Right lobe of liver (tissue), 6 donors: ENCODE results near the gene NCOA1. TPM values are rescaled to one million over a fixed set of nuclear protein-coding genes. Genes with fewer than 3 reads are reported as not detected.

Experiments
- ATAC-seq, 4 donors: fragments of 200-7000 bp; cut with Tn5 transposase; one replicate each; pipeline ENCODE4 v1.9.1; 2020; ENCODE audit warnings: mild to moderate bottlenecking in 4 of 4, moderate library complexity in 4 of 4
- DNase-seq, 3 donors: peaks; one replicate each; pipeline ENCODE4 v3.0.0-alpha.2; 2020
- H3K27ac ChIP-seq, 3 donors: fragments of 200-600 bp; one replicate each; pipeline ENCODE4 v1.8.0; 2022
- H3K27me3 ChIP-seq, 2 donors: fragments of 200-600 bp; one replicate each; pipeline ENCODE4 v1.8.0; 2022
- H3K36me3 ChIP-seq, 4 donors: fragments of 200-600 bp; sonication (generic) in 1 of 4; one replicate each; pipeline versions ENCODE4 v1.5.1 to v1.8.0; 2017 to 2022; ENCODE audit warnings: control low read depth in 1 of 4
- H3K4me1 ChIP-seq, 4 donors: fragments of 200-600 bp; sonication (generic) in 1 of 4; one replicate each; pipeline versions ENCODE4 v1.5.1 to v1.8.0; 2017 to 2022; ENCODE audit warnings: control low read depth in 1 of 4
- H3K4me3 ChIP-seq, 3 donors: fragments of 200-600 bp; one replicate each; pipeline ENCODE4 v1.8.0; 2022
- H3K9me3 ChIP-seq, 4 donors: fragments of 200-600 bp; sonication (generic) in 1 of 4; one replicate each; pipeline versions ENCODE4 v1.5.1 to v1.8.0; 2017 to 2022; ENCODE audit warnings: control low read depth in 1 of 4
- CTCF ChIP-seq, 4 donors: fragments of 200-600 bp in 3 of 4; fragments of 450-650 bp in 1 of 4; IDR thresholded peaks; one replicate each; pipeline versions ENCODE4 v1.5.1 to v1.8.0; 2016 to 2022; ENCODE audit warnings: antibody characterized with exemption in 4 of 4, mild to moderate bottlenecking in 2 of 4
- POLR2A ChIP-seq: fragments of 450-650 bp; IDR thresholded peaks from one replicate; pipeline ENCODE4 v1.6.1; 2017; ENCODE audit warnings: antibody characterized with exemption, mild to moderate bottlenecking
- WGBS: methylation state at CpG from one replicate; pipeline ENCODE4 v1.1.6; 2018; ENCODE audit warnings: low coverage, low lambda C conversion rate; ENCODE audit not compliant: insufficient coverage; ENCODE audit errors: missing lambda C conversion rate; 5-methylcytosine and 5-hydroxymethylcytosine counted together
- intact Hi-C, 2 donors: fragments of 100-400 bp; cut with DNase I; formaldehyde crosslinking; loops; one replicate each; pipeline versions ENCODE4 v1.11.2 to v1.14.1; 2022
- total RNA-seq, 6 experiments: library from RNA; depleted of rRNA in 2 of 6; stranded (reverse); fragments of >200 nt in 2 of 6; fragmentation: NEBNext Ultra II Directional in 3 of 6; extraction: Animal tissue kit (Norgen Biotek cat#: 25700) in 3 of 6; gene quantifications; one replicate each; pipeline versions ENCODE4 v1.1.0 to v1.2.4, GENCODE V29; 2016 to 2023
- donor health status: DM: no; HTN: yes; CAD: no.
- donor health status: DM: no; HTN: no; CAD: no.
- donor health status: DM: no; HTN: no; CAD: no.
- donor health status: DM: no; HTN: yes; CAD: no.
- donor health status: DM: no; HTN: yes; CAD: no.

NCOA1 gene
- total RNA-seq, 6 experiments from 2014 or later = 13.5 to 18.9 (median 16.4) TPM

- 80% methylated on average over 2 of the region's 2 CpGs for WGBS
- H3K27ac ChIP-seq = no peak overlapping the region
- no peaks in the 10 kb centered on the region for H3K9me3 ChIP-seq
- H3K4me3 ChIP-seq = no peak overlapping the region
- no peak for DNase-seq
- no peaks in the 10 kb centered on the region for H3K36me3 ChIP-seq
- no peaks in the 10 kb centered on the region for H3K27me3 ChIP-seq
- ATAC-seq = no peak
- intact Hi-C loops = no loop called here
- TF ChIP-seq CTCF (IDR thresholded peaks at IDR 0.05) = no peak
- TF ChIP-seq POLR2A = no peak
- H3K4me1 ChIP-seq = no peaks in the 10 kb centered on the region
These were observed 60.0 kb downstream of the NCOA1 start for GRCh38 chr2:24551016-24551415.

GRCh38 chr2:24552836-24553235 is 61.8 kb downstream of the NCOA1 start:
- 90% methylated on average over 5 of the region's 5 CpGs for WGBS

GRCh38 chr2:24558781-24559472 is 67.9 kb downstream of the NCOA1 start:
- DNase-seq (no peak), ATAC-seq (no peak)
- no peak overlapping the region for H3K27ac ChIP-seq
- no peak overlapping the region for H3K4me3 ChIP-seq
- intact Hi-C loops = no loop called here
- no peaks in the 10 kb centered on the region for H3K9me3 ChIP-seq
- 85% methylated on average over 5 of the region's 7 CpGs for WGBS
- TF ChIP-seq CTCF (IDR thresholded peaks at IDR 0.05) = no peak
- TF ChIP-seq POLR2A = no peak
- no peaks in the 10 kb centered on the region for H3K4me1 ChIP-seq
- no peaks in the 10 kb centered on the region for H3K36me3 ChIP-seq
- H3K27me3 ChIP-seq = no peaks in the 10 kb centered on the region

More at GRCh38 chr2:24552836-24553235, 61.8 kb downstream of the NCOA1 start:
- no peaks in the 10 kb centered on the region for H3K36me3 ChIP-seq
- H3K4me1 ChIP-seq = no peaks in the 10 kb centered on the region
- ATAC-seq (no peak), DNase-seq (no peak)
- intact Hi-C loops = no loop called here
- H3K27ac ChIP-seq = no peak overlapping the region
- no peak overlapping the region for H3K4me3 ChIP-seq
- H3K27me3 ChIP-seq = no peaks in the 10 kb centered on the region
- H3K9me3 ChIP-seq = no peaks in the 10 kb centered on the region
- TF ChIP-seq CTCF (IDR thresholded peaks at IDR 0.05) (no peak), POLR2A (no peak)

- no peaks in the 10 kb centered on the region for H3K9me3 ChIP-seq
- no peak overlapping the region for H3K27ac ChIP-seq
- H3K36me3 ChIP-seq = no peaks in the 10 kb centered on the region
- WGBS = 76% methylated on average over 2 of the region's 2 CpGs
- no peaks in the 10 kb centered on the region for H3K4me1 ChIP-seq
- DNase-seq (no peak), ATAC-seq (no peak)
- intact Hi-C loops = no loop called here
- no peak for TF ChIP-seq POLR2A
- TF ChIP-seq CTCF (IDR thresholded peaks at IDR 0.05) = no peak
- no peaks in the 10 kb centered on the region for H3K27me3 ChIP-seq
- no peak overlapping the region for H3K4me3 ChIP-seq
These were observed 68.5 kb downstream of the NCOA1 start for GRCh38 chr2:24559473-24560113.
